CD14-positive monocyte (primary cell): ENCODE measurements around the gene CANT1. TPM values are rescaled to one million over a fixed set of nuclear protein-coding genes. Genes with fewer than 3 reads are reported as not detected.

Source experiments
- DNase-seq, 3 donors: peaks; one replicate each; pipeline ENCODE4 v3.0.0-alpha.2; 2011 to 2022
- H2AFZ ChIP-seq: 2 replicates; pipeline ENCODE4 v1.6.0; 2012; ENCODE audit warnings: mild to moderate bottlenecking, low read depth, low read length, inconsistent platforms; ENCODE audit not compliant: insufficient read depth, poor library complexity, severe bottlenecking
- H3K27ac ChIP-seq, 2 donors: 1 replicate in 1 of 2; 2 replicates in 1 of 2; pipeline ENCODE4 v1.5.1; 2012 to 2013; ENCODE audit warnings: low read length in 2 of 2, control low read depth in 1 of 2, inconsistent platforms in 1 of 2, low read depth in 1 of 2, mild to moderate bottlenecking in 1 of 2
- H3K27me3 ChIP-seq, 2 donors: one replicate each; pipeline versions ENCODE4 v1.6.0 to v1.6.1; 2011 to 2013; ENCODE audit warnings: low read length in 2 of 2; ENCODE audit not compliant: control insufficient read depth in 2 of 2, insufficient read depth in 2 of 2
- H3K36me3 ChIP-seq, 2 donors: replicated peaks in 1 of 2; 1 replicate in 1 of 2; 2 replicates in 1 of 2; pipeline versions ENCODE4 v1.5.1 to v1.6.1; 2012 to 2013; ENCODE audit warnings: low read length in 2 of 2, control low read depth in 1 of 2, inconsistent platforms in 1 of 2, mild to moderate bottlenecking in 1 of 2; ENCODE audit not compliant: insufficient read depth in 2 of 2, control insufficient read depth in 1 of 2
- H3K4me1 ChIP-seq, 2 donors: 1 replicate in 1 of 2; 2 replicates in 1 of 2; pipeline versions ENCODE4 v1.5.1 to v1.6.1; 2012 to 2013; ENCODE audit warnings: low read length in 2 of 2, control low read depth in 1 of 2, inconsistent platforms in 1 of 2, mild to moderate bottlenecking in 1 of 2, moderate library complexity in 1 of 2; ENCODE audit not compliant: insufficient read depth in 2 of 2, control insufficient read depth in 1 of 2
- H3K4me2 ChIP-seq: replicated peaks from 2 replicates; pipeline ENCODE3; 2012; ENCODE audit warnings: low read length, moderate library complexity, mild to moderate bottlenecking; ENCODE audit not compliant: poor library complexity, severe bottlenecking; ENCODE audit errors: extremely low read depth
- H3K4me3 ChIP-seq, 3 experiments: fragments of 200-600 bp in 1 of 3; sonication (generic) in 1 of 3; replicated peaks in 1 of 3; 1 replicate in 2 of 3; 2 replicates in 1 of 3; pipeline ENCODE4 v1.5.1; 2011 to 2013; ENCODE audit warnings: low read length in 3 of 3, mild to moderate bottlenecking in 3 of 3, control low read depth in 2 of 3, low read depth in 2 of 3, inconsistent platforms in 1 of 3, moderate library complexity in 1 of 3
- H3K79me2 ChIP-seq: 2 replicates; pipeline ENCODE4 v1.6.0; 2012; ENCODE audit warnings: mild to moderate bottlenecking, control low read depth, inconsistent platforms, low read length, moderate library complexity; ENCODE audit not compliant: insufficient read depth
- H3K9ac ChIP-seq: 2 replicates; pipeline ENCODE4 v1.6.0; 2017; ENCODE audit warnings: low read length, mild to moderate bottlenecking; ENCODE audit not compliant: insufficient read depth, poor library complexity, severe bottlenecking
- H3K9me3 ChIP-seq, 2 donors: replicated peaks in 1 of 2; 1 replicate in 1 of 2; 2 replicates in 1 of 2; pipeline versions ENCODE4 v1.5.1 to v1.6.1; 2012 to 2013; ENCODE audit warnings: low read length in 2 of 2, control low read depth in 1 of 2; ENCODE audit not compliant: control insufficient read depth in 1 of 2, insufficient read depth in 1 of 2
- H4K20me1 ChIP-seq: 2 replicates; pipeline ENCODE4 v1.6.0; 2012; ENCODE audit warnings: mild to moderate bottlenecking, low read length, control low read depth, moderate library complexity; ENCODE audit not compliant: insufficient read depth
- H3K27ac Mint-ChIP-seq, 7 donors: one replicate each; pipeline ENCODE4 v1.8.0; 2020; ENCODE audit warnings: mild to moderate bottlenecking in 7 of 7, mixed read lengths in 7 of 7, moderate library complexity in 6 of 7, inconsistent platforms in 2 of 7
- H3K27me3 Mint-ChIP-seq, 3 donors: one replicate each; pipeline ENCODE4 v1.8.0; 2021 to 2022; ENCODE audit warnings: low read depth in 3 of 3, mild to moderate bottlenecking in 3 of 3, mixed read lengths in 3 of 3, moderate library complexity in 3 of 3, inconsistent platforms in 1 of 3
- H3K36me3 Mint-ChIP-seq, 2 donors: one replicate each; pipeline ENCODE4 v1.8.0; 2020; ENCODE audit warnings: mixed read lengths in 2 of 2, inconsistent platforms in 1 of 2, mild to moderate bottlenecking in 1 of 2
- H3K4me1 Mint-ChIP-seq: one replicate; pipeline ENCODE4 v1.8.0; 2020; ENCODE audit warnings: mild to moderate bottlenecking, mixed read lengths
- H3K4me3 Mint-ChIP-seq, 2 donors: one replicate each; pipeline ENCODE4 v1.8.0; 2020; ENCODE audit warnings: mild to moderate bottlenecking in 2 of 2, mixed read lengths in 2 of 2, moderate library complexity in 1 of 2
- H3K9me3 Mint-ChIP-seq, 7 donors: one replicate each; pipeline ENCODE4 v1.8.0; 2020 to 2022; ENCODE audit warnings: mixed read lengths in 7 of 7, mild to moderate bottlenecking in 6 of 7, moderate library complexity in 6 of 7, inconsistent platforms in 2 of 7
- CTCF ChIP-seq: fragments of 200-600 bp; IDR thresholded peaks from one replicate; pipeline ENCODE4 v1.8.0; 2022; ENCODE audit warnings: antibody characterized with exemption, mild to moderate bottlenecking
- WGBS: methylation state at CpG from one replicate; pipeline ENCODE4 v1.1.5; 2013; ENCODE audit warnings: missing lambda C conversion rate; ENCODE audit not compliant: insufficient coverage; 5-methylcytosine and 5-hydroxymethylcytosine counted together
- intact Hi-C, 2 donors: fragments of 100-400 bp; cut with micrococcal nuclease; formaldehyde crosslinking; loops; one replicate each; pipeline versions ENCODE4 v1.15.0 to v1.15.1; 2023
- polyA plus RNA-seq, 3 donors: library from polyadenylated mRNA; depleted of rRNA in 1 of 3; unstranded in 2 of 3; stranded (reverse) in 1 of 3; fragments of 300-500 nt in 2 of 3; fragments of >200 nt in 1 of 3; fragmentation: Illumina TruSeq in 2 of 3; gene quantifications; 1 replicate in 2 of 3; 2 replicates in 1 of 3; pipeline ENCODE4 v1.2.3, GENCODE V29; 2012 to 2021

CANT1 gene
- polyA plus RNA-seq, 3 donors, result 10.6 to 16.6 (median 14.3) TPM

GRCh38 chr17:78951967-78952551 lies 57.5 kb downstream of the CANT1 start:
- H3K27me3 Mint-ChIP-seq, result peaks cover 2 to 14% (median 6%) of the 10 kb centered on the region in 3 donors
- no peak overlapping the region for H2AFZ ChIP-seq
- WGBS, result 100% methylated on average over 11 of the region's 12 CpGs

GRCh38 chr17:78950870-78951269 lies 58.7 kb downstream of the CANT1 start:
- Histone ChIP-seq H3K36me3 (no peaks in the 10 kb centered on the region), H3K9ac (no peak overlapping the region)
- peaks cover 4 to 14% (median 5%) of the 10 kb centered on the region in 3 donors for H3K27me3 Mint-ChIP-seq

More at GRCh38 chr17:78951967-78952551, 57.5 kb downstream of the CANT1 start:
- Histone ChIP-seq H3K9me3 (peaks cover 15 to 31% of the 10 kb centered on the region in 2 donors), H3K27ac (no peak overlapping the region), H3K36me3 (no peaks in the 10 kb centered on the region), H3K4me3 (no peak overlapping the region), H3K9ac (no peak overlapping the region), H3K4me1 (no peaks in the 10 kb centered on the region), H4K20me1 (no peaks in the 10 kb centered on the region), H3K79me2 (no peaks in the 10 kb centered on the region), H3K27me3 (no peaks in the 10 kb centered on the region), H3K4me2 (no peak overlapping the region)
- peaks cover 3 to 7% of the 10 kb centered on the region in 2 donors for H3K36me3 Mint-ChIP-seq
- TF ChIP-seq CTCF, result no peak
- DNase-seq, result no peak
- H3K27ac Mint-ChIP-seq, result no peak overlapping the region
- H3K9me3 Mint-ChIP-seq, result peaks cover 7 to 30% (median 24%) of the 10 kb centered on the region in 7 donors
- intact Hi-C loops, result no loop called here
- no peaks in the 10 kb centered on the region for H3K4me1 Mint-ChIP-seq
- no peak overlapping the region for H3K4me3 Mint-ChIP-seq

More at GRCh38 chr17:78950870-78951269, 58.7 kb downstream of the CANT1 start:
- peaks cover 9 to 11% of the 10 kb centered on the region in 2 donors for H3K4me1 ChIP-seq
- no peak overlapping the region for H2AFZ ChIP-seq
- Mint-ChIP-seq H3K27ac (no peak overlapping the region), H3K9me3 (peaks cover 7 to 30% (median 24%) of the 10 kb centered on the region in 7 donors), H3K4me1 (peaks cover 11% of the 10 kb centered on the region), H3K36me3 (peaks cover 3 to 7% of the 10 kb centered on the region in 2 donors), H3K4me3 (no peak overlapping the region)
- H3K27ac ChIP-seq, result no peak overlapping the region
- no peak for TF ChIP-seq CTCF
- peaks cover 15 to 31% of the 10 kb centered on the region in 2 donors for H3K9me3 ChIP-seq
- no peak overlapping the region for H3K4me2 ChIP-seq
- H3K4me3 ChIP-seq, result no peak overlapping the region
- intact Hi-C loops, result no loop called here
- no peaks in the 10 kb centered on the region for H4K20me1 ChIP-seq
- no peaks in the 10 kb centered on the region for H3K79me2 ChIP-seq
- 100% methylated on average over 2 of the region's 2 CpGs for WGBS
- H3K27me3 ChIP-seq, result no peaks in the 10 kb centered on the region
- no peak for DNase-seq
